CD4-positive, alpha-beta T cell treated with Interleukin-15 for 1 hour (primary cell): ENCODE data around the gene ORM2.
A peak's percentile ranks its signal among the peaks of the same experiment; 100 is the strongest.

ENCODE experiments used
- DNase-seq: peaks from one replicate; pipeline ENCODE4 v3.0.0-alpha.2; 2020

The ORM2 gene

DNA sequence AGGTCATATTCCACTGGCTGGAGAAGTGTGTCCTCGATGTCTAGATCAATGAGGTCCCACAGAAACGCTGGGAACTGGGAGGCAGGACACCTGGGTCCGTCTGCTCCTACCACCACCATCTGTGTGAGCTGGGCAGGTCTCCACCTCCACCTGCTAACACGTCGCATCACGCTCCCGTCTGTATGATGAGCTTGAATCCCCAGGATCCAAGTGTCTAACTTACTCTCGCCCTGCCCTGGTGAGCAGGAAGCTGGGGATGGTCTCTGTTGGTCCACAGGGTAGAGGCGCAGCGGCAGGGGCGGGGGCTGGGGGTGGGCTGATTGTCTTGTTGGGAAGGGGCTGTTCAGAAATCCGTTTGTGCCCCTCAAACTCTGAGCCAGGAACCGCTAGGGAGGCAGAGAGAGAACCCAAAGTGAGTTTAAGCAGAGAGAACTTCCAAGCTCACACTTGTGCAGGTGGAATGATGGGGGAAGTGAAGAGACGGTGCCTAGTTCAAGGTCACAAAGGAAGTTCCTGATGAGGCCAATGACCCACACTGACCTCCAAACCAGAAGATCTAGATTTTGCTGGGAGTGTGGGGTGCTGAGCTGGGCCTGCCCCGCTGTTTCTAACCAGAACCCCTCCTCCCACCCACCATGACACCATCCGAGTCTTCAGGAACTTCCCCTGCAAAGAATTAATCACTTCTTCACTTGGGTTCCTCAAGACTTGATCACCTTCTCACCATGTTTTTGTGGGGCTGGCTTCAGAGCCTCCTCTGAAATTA, 21.1 kb downstream of the ORM2 start:
- no peak for DNase-seq

DNA sequence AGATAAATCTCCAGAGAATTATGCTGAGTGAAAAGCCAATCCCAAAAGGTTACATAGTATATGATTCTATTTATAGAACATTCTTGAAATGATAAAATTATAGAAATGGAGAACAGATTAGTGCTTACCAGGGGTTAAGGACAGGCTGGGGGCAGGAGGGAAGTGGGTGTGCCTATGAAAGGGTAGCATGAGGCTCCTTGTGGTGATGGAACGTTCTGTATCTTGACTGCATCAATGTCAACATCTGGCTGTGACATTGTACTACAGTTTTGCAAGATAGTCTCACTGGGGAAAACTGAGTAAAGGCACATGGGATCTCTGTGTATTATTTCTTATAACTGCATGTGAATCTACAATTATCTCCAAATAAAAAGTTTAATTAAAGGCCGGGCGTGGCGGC, 22.3 kb downstream of the ORM2 start:
- no peak for DNase-seq

DNA sequence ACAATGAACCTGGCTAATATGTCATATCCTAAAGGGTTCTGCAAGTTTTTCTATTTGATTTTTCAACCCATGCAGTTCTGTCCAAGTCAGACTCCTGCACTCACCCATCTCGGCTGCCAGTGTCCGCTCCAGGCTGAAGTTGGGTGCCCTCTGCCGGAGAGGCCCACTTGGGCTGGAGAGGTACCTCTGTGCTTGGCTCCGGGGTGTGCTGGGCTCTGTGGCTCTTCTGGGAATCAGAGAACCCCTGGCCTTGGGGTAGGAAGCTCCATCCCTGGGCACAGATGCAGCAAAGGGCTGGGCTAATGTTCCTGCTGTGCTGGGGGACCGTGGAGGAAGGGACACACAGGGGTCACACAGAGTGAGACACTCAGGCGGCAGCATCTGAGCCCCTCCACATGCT, 26.2 kb downstream of the ORM2 start:
- DNase-seq = no peak

DNA sequence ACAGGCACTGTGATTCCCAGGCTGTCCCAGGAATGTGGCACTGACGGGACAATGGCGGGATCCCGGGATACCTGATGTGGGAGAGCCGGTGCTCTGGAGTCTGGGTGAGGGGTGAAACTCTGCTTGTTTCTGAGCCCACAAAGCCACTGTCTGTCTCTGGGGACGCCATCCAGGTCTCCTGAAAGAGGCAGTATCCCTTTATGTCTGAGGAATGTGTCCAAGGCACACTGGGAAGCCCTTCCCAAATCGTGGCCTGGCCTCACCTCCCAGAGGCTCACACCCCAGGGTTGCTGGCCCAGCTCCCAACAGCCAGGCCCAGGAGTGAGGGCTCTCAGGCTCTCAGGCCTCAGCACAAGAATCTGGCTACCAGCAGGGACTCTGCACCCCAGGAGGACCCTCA, 27.1 kb downstream of the ORM2 start:
- no peak for DNase-seq

- no peak for DNase-seq
Observed at GRCh38 chr9:114357360-114357759, 27.7 kb downstream of the ORM2 start.

DNA sequence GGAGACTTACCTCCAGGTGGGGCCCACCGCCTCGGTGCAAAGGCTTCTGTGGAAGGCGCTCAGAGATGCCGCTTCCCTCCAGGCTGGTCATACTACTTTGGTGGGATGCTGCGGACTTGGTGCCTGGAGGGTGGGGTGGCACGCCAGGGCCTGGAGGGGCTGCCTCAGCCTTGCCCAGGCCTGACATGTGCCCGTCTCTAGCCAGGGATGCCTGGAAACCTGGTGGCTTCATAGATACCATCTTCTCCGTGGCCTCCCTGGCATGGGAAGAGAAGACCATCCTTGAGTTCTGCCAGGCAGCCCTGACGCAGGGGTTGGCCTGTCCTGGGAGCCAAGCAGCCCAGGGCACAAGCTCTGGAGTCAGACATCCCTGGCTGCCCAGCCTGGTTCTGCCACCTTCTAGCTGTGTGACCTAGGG, 28.3 kb downstream of the ORM2 start:
- DNase-seq = no peak

GRCh38 chr9:114359801-114360200, 30.1 kb downstream of the ORM2 start:
- DNase-seq = no peak

DNA sequence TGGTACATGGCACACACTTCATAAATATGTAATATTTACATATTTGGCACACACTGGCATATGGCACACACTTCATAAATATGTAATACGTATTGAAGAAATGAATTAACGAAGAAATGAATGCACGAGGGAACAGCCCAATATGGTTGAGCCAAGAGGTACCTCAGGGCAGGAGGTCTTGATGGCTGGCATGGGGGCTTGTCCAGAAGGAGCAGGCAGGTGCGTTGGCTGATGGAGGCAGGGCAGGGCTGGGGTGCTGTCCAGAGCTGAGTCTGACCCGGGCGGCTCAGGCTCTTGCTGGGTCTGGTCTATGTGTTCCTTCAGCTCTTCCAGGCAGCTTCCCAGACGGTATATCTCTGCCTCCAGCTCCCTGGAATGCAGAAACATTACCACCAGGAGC, 31.9 kb downstream of the ORM2 start:
- DNase-seq = no peak

DNA sequence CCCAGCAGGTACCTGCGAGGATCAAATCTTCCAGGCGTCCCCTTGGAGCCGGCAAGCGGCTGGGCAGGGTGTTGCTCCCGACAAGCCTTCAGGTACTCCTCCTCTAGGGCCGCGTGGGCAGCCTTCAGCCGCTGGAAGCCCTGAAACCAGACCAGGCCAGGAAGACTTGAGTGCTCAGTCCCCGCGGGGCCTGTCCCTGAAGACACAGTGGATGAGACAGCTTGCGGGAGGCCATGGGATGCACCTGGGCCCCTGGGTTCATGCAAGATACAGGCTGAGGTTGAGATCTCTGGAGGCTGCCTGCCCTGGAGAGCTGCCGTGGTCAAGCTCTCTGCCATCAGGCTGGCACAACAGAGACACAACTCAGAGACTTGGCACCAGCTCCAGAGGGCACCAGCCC, 32.7 kb downstream of the ORM2 start:
- DNase-seq = no peak

DNA sequence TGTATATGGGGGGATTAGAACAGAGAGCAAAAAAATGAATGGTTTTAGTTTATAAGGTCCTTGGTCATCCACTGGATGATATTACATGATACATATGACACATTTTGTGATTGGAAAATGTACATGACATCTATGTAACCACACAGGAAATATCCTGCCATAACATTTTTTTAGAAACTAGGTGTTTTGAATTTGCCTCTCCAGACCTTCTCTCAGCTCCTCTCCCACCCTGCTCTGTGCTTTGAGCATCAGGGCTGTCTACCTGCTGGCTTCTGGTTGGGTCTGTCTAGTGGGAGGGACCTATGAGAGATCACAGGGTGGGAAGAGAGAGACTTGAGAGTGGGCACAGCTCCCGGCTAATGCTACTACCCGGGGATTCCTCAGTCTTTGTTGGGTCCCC, 33.8 kb downstream of the ORM2 start:
- no peak for DNase-seq

- no peak for DNase-seq
Observed at GRCh38 chr9:114364134-114365041, 34.7 kb downstream of the ORM2 start.

DNA sequence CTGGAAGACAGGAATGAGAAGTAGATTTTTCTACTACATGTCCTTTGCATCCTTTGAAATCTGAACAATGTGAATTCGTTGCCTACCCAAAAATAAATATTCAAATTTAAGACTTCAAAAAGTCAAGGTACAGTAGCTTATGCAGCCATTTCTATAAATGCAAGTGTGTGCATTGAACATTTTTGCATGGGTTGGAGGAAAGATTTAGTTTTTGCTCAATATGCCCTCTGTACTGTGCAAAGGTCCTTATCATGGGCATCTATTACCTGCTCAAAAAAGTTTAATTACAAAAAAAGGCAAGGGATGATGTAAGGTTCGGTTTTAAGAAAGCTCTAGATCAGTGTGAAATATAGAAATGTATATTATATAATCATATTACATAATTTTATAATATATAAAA, 35.5 kb downstream of the ORM2 start:
- no peak for DNase-seq

GRCh38 chr9:114366334-114367128, 36.9 kb downstream of the ORM2 start:
- peak; percentile 75 for DNase-seq

GRCh38 chr9:114367366-114367765, 37.7 kb downstream of the ORM2 start:
- no peak for DNase-seq

- DNase-seq = no peak
Observed at GRCh38 chr9:114367772-114368569, 38.3 kb downstream of the ORM2 start.

DNA sequence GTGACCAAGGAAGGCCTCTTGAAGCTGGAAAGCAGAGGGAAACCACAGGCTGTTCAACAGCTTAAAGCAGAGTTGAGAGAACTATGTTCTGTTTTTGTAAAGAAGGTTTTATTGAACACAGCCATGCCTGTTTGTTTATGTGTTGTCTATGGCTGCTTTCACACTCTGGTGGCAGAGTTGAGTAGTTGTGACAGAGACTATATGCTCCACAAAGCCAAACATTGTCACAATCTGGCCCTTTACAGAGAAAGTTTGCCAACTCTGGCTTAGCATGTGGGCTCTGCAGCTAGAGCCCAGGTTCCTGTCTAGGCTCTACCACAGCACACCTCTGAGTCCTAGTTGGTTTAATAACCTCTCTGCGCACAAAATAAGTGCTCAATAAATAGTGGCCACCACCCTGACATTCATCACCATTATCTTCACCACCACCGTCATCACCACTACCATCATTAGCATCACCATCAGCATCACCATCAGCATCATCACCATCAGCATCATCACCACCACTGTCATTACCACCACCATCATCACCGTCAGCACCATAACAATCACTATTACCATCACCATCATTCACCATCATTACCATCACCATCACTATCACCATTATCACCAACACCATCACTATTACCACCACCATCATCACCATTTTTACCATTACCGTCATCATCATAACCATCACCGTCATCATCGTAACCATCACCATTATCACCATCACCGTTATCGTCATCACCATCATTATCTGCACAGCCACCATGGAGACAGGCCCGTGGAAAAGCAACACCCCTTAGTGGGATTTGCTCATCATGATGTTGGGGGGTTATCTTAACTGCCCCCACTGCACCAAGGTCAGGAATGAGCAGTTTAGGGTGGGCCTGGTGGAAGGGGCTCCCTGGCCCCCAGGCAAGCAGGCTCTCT, 39.8 kb downstream of the ORM2 start:
- peak; percentile 52 for DNase-seq

- no peak for DNase-seq
Observed at GRCh38 chr9:114370251-114370967, 40.7 kb downstream of the ORM2 start.

- no peak for DNase-seq
Observed at GRCh38 chr9:114370968-114371320, 41.3 kb downstream of the ORM2 start.

GRCh38 chr9:114371343-114371944, 41.8 kb downstream of the ORM2 start:
- no peak for DNase-seq
